ENCODE measurements around the gene WDR20. TPM values are rescaled to one million over a fixed set of nuclear protein-coding genes. Genes with fewer than 3 reads are reported as not detected.
"Not testable (repeated sequence)": the region's sequence is repeated elsewhere in the genome, so short reads cannot be mapped to it uniquely, and the experiment has no call there.

Gene WDR20
- total and polyA plus RNA-seq, 11 donors: 10.4 to 26.5 (median 19.5) TPM

DNA sequence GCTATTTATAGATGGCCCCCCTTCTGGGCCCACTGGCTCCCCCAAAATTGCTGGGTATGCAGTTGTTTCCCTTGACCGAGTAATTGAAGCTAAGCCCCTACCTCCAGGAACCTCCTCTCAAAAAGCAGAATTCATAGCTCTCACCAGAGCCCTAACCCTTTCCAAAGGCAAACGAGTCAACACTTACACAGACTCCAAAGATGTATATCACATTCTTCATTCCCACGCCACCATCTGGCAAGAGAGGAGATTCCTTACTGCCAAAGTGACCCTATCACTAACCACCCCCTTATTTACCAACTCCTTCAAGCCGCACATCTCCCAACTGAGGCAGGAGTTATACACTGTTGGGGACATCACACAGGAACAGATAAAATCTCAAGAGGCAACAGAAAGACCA lies 98.4 kb downstream of the WDR20 start:
- no peak for DNase-seq
- H3K36me3 ChIP-seq: peaks cover 0 to 7% (median 0%) of the 10 kb centered on the region in 9 donors
- no peak for TF ChIP-seq POLR2A (IDR thresholded peaks at IDR 0.05)
- TF ChIP-seq, protein P1, sequence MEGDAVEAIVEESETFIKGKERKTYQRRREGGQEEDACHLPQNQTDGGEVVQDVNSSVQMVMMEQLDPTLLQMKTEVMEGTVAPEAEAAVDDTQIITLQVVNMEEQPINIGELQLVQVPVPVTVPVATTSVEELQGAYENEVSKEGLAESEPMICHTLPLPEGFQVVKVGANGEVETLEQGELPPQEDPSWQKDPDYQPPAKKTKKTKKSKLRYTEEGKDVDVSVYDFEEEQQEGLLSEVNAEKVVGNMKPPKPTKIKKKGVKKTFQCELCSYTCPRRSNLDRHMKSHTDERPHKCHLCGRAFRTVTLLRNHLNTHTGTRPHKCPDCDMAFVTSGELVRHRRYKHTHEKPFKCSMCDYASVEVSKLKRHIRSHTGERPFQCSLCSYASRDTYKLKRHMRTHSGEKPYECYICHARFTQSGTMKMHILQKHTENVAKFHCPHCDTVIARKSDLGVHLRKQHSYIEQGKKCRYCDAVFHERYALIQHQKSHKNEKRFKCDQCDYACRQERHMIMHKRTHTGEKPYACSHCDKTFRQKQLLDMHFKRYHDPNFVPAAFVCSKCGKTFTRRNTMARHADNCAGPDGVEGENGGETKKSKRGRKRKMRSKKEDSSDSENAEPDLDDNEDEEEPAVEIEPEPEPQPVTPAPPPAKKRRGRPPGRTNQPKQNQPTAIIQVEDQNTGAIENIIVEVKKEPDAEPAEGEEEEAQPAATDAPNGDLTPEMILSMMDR (IDR thresholded peaks at IDR 0.05): no peak
- 69 to 76% (median 70%) methylated on average over 4 of the region's 4 CpGs for whole genome bisulfite sequencing, 4 donors
- intact Hi-C loops (cut with DNase I): loop anchor here in 1 of 10 donors (10.0 kb wide), 1 partner anchor 287 kb away; no protein-coding TSS in a partner anchor
- H3K9me3 ChIP-seq: no peaks in the 10 kb centered on the region
- H3K27me3 ChIP-seq: no peaks in the 10 kb centered on the region
- H3K4me1 ChIP-seq: peaks cover 0 to 9% (median 2%) of the 10 kb centered on the region in 12 donors
- H3K4me3 ChIP-seq: no peak overlapping the region
- no peak for ATAC-seq
- no peak overlapping the region for H3K27ac ChIP-seq

DNA sequence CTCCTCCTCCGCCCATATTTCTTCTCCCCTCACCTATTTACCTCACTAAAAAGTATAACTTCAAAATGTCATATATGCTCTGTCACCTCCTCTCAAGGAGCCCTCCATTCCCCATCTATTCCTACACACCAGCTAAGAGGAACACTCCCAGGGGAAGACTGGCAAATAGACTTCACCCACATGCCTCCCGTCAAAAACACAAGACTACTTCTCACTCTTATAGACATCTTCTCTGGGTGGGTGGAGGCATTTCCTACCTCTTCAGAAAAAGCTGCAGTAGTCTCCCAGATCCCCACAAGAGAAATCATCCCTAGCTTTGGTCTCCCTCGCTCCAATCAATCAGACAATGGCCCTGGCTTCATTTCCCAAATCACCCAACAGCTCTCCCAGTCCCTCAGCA lies 99.1 kb downstream of the WDR20 start:
- Histone ChIP-seq H3K36me3 (peaks cover 0 to under 1% (median 0%) of the 10 kb centered on the region in 9 donors), H3K27me3 (no peaks in the 10 kb centered on the region), H3K27ac (no peak overlapping the region), H3K9me3 (no peaks in the 10 kb centered on the region), H3K4me1 (peaks cover 0 to 9% (median 2%) of the 10 kb centered on the region in 12 donors), H3K4me3 (no peak overlapping the region)
- DNase-seq (no peak), ATAC-seq (no peak)
- WGBS, 4 donors: 92 to 97% (median 95%) methylated on average over 3 of the region's 3 CpGs
- TF ChIP-seq POLR2A (IDR thresholded peaks at IDR 0.05): no peak
- TF ChIP-seq, protein P1 (IDR thresholded peaks at IDR 0.05): no peak
- intact Hi-C loops (cut with DNase I): loop anchor here in 1 of 10 donors (10.0 kb wide), 1 partner anchor 286 kb away; no protein-coding TSS in a partner anchor

DNA sequence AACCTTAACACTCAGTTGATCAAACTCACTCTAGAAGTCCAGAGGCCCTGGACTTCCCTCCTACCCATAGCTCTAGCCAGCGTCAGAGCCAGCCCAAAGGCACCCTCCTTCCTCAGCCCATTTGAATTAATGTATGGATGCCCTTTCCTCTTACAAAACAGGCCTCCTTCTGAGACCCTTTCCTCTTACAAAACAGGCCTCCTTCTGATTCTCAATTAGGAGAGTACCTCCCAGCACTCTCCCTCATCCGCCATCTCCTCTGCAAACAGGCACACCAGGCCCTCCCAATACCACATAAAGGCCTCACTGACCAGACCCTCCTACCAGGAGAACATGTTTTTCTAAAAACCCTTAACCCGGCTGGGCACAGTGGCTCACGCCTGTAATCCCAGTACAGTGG lies 99.5 kb downstream of the WDR20 start:
- Histone ChIP-seq H3K36me3 (no peaks in the 10 kb centered on the region), H3K4me3 (no peak overlapping the region), H3K9me3 (no peaks in the 10 kb centered on the region), H3K4me1 (peaks cover 0 to 9% (median 2%) of the 10 kb centered on the region in 12 donors), H3K27ac (no peak overlapping the region), H3K27me3 (no peaks in the 10 kb centered on the region)
- no peak for ATAC-seq
- no peak for DNase-seq
- intact Hi-C loops (cut with DNase I): loop anchor here in 1 of 10 donors (10.0 kb wide), 1 partner anchor 286 kb away; no protein-coding TSS in a partner anchor
- 95 to 99% (median 97%) methylated on average over 4 of the region's 4 CpGs for WGBS, 4 donors
- TF ChIP-seq, protein P1 (IDR thresholded peaks at IDR 0.05): no peak
- no peak for TF ChIP-seq POLR2A (IDR thresholded peaks at IDR 0.05)

DNA sequence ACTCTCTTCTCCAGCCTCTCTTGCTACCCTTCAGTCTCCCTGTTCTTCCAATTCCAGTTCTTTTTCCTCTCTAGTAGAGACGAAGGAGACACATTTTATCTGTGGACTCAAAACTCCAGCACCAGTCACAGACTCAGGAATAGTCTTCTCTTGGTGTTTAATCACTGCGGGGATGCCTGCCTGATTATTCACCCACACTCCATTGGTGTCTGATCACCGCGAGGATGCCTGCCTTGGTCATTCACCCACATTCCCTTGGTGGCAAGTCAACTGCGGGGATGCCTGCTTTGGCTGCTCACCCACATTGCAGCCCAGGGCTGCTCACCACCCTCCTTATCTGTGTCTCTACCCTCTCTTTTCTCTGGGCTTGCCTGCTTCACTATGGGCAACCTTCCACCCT lies 100.8 kb downstream of the WDR20 start:
- ATAC-seq; H3K4me3 ChIP-seq; H3K4me1 ChIP-seq; H3K27me3 ChIP-seq; H3K36me3 ChIP-seq; intact Hi-C loops (cut with DNase I); H3K9me3 ChIP-seq; DNase-seq; H3K27ac ChIP-seq: not testable (repeated sequence)
- WGBS, 4 donors: 90 to 97% (median 95%) methylated on average over 5 of the region's 5 CpGs

DNA sequence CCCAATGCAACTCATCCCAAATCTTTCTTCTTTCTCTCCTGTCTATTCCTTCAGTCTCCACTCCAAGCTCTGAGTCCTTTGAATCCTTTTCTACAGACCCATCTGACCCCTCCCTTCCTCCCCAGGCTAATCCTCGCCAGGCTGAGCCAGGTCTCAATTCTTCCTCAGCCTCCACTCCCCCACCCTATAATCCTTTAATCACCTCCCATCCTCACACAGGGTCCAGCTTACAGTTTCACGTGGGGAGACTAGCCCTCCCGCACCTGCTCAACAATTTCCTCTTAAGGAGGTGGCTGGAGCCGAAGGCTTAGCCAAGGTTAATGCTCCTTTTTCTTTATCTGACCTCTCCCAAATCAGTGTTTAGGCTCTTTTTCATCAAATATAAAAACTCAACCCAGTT lies 101.5 kb downstream of the WDR20 start:
- peaks cover 0 to 2% (median 0%) of the 10 kb centered on the region in 12 donors for H3K4me1 ChIP-seq
- no peak for DNase-seq
- no peaks in the 10 kb centered on the region for H3K36me3 ChIP-seq
- no peak overlapping the region for H3K27ac ChIP-seq
- WGBS, 4 donors: 81 to 90% (median 86%) methylated on average over 4 of the region's 4 CpGs
- ATAC-seq: no peak
- TF ChIP-seq POLR2A (IDR thresholded peaks at IDR 0.05): no peak
- TF ChIP-seq, protein P1 (IDR thresholded peaks at IDR 0.05): no peak
- H3K4me3 ChIP-seq: no peak overlapping the region
- no peaks in the 10 kb centered on the region for H3K27me3 ChIP-seq
- intact Hi-C loops (cut with DNase I): no loop called here
- no peaks in the 10 kb centered on the region for H3K9me3 ChIP-seq

DNA sequence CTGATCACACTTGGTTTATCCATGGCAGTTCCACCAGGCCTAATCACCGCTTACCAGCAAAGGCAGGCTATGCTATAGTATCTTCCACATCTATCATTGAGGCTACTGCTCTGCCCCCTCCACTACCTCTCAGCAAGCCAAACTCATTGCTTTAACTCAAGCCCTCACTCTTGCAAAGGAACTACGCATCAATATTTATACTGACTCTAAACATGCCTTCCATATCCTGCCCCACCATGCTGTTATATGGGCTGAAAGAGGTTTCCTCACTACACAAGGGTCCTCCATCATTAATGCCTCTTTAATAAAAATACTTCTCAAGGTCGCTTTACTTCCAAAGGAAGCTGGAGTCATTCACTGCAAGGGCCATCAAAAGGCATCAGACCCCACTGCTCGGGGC lies 104.1 kb downstream of the WDR20 start:
- H3K27me3 ChIP-seq; DNase-seq; intact Hi-C loops (cut with DNase I); H3K4me1 ChIP-seq; ATAC-seq; H3K9me3 ChIP-seq; H3K4me3 ChIP-seq; H3K36me3 ChIP-seq; H3K27ac ChIP-seq: not testable (repeated sequence)
- WGBS, 4 donors: 95 to 100% (median 97%) methylated on average over 4 of the region's 4 CpGs
